RWPE1 (cell line): ENCODE measurements around the gene MICAL3.

Experiments used
- CTCF ChIA-PET: fragments of 350-600 bp; sonication (Branson Sonifier 250); formaldehyde crosslinking; extraction: SDS; loops from one replicate; lab custom pipeline; 2021; lab: Yijun Ruan, JAX
- POLR2A ChIA-PET: fragments of 400-600 bp; formaldehyde crosslinking; extraction: SDS; loops from one replicate; lab custom pipeline; 2020; ENCODE audit warnings: antibody characterized with exemption; ENCODE audit not compliant: low non-redundant PET; lab: Yijun Ruan, JAX
- DNase-seq: peaks from one replicate; pipeline ENCODE4 v3.0.0; 2012; ENCODE audit warnings: low spot score
- H3K27ac ChIP-seq: fragments of 450-650 bp; 2 replicates; pipeline ENCODE4 v1.5.1; 2017
- CTCF ChIP-seq: fragments of 450-650 bp; conservative IDR thresholded peaks from 2 replicates; pipeline ENCODE4 v1.5.1; 2017; ENCODE audit warnings: low read depth, mild to moderate bottlenecking

The MICAL3 gene

GRCh38 chr22:17830043-17830961 lies 194.1 kb downstream of the MICAL3 start:
- ChIA-PET POLR2A (no interaction called here), CTCF (interaction anchor here (0.6 to 2.1 kb wide), 12 partner anchors 12 to 1106 kb away, joined by 3 to 25 read pairs (median 4); partner anchors contain the start of gene PEX26)
- H3K27ac ChIP-seq, result peak overlapping the region; percentile 41
- DNase-seq, result peak; percentile 81
- TF ChIP-seq CTCF, result peak; percentile 99

DNA sequence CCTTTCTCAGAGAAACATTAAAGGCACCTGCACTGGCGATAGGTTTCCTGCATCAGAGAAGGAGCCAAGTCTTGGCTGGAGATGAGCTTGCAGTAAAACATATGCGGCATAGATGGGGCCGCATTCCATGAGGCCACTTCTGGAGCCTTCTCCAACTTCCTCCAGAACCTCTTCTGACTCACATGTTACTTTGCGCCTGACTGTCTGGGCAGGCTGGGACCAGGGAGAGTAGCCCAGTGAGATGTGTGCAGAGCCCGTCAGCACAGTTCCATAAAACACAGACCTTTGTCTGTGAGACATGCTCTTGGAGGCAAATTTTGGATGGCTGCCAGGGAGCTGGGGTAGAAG lies 194.7 kb downstream of the MICAL3 start:
- no peak for DNase-seq
- POLR2A ChIA-PET, result no interaction called here
- CTCF ChIA-PET, result interaction anchor here (0.9 to 2.1 kb wide), 5 partner anchors 61 to 247 kb away, joined by 3 to 25 read pairs (median 4); partner anchors contain the start of gene PEX26
- TF ChIP-seq CTCF, result no peak
- peak overlapping the region; percentile 41 for H3K27ac ChIP-seq

DNA sequence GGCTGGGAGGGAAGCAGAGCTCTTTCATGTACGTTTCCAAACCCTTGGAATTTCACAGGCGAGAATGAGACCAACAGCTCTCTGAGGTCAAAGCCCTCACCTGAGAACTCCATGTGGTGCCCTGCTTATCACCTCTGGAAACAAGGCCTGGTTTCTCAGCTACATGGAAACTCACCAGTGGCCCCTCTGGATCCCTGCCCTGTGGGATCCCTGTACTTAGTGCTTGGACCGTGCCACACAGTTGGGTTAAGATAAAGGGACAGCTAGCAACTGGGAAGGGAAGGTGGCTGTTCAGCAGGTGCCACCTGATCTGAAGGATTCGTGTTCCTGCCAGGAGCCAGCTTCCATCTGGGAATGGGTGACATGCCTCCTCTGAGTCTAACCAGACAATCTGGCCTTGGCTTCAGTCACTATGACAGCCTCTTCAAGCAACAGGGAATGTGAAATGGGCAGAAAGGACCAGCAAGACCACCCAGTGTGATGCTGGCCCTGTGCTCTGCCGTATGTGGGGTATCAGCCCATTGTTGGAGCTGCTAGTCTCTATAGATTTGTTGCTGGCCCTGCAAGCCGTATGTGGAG lies 195.8 kb downstream of the MICAL3 start:
- ChIA-PET POLR2A (no interaction called here), CTCF (no interaction called here)
- TF ChIP-seq CTCF, result no peak
- no peak overlapping the region for H3K27ac ChIP-seq
- no peak for DNase-seq

- no peak overlapping the region for H3K27ac ChIP-seq
- DNase-seq, result no peak
- no peak for TF ChIP-seq CTCF
- CTCF ChIA-PET, result no interaction called here
- POLR2A ChIA-PET, result no interaction called here
Measured at GRCh38 chr22:17827466-17827865, 196.9 kb downstream of the MICAL3 start.

GRCh38 chr22:17825876-17826550 lies 198.3 kb downstream of the MICAL3 start:
- DNase-seq, result no peak
- CTCF ChIA-PET, result interaction anchor here (0.8 to 1.0 kb wide), 2 partner anchors 9 to 250 kb away, joined by 3 to 4 read pairs; no protein-coding TSS in a partner anchor
- TF ChIP-seq CTCF, result no peak
- no peak overlapping the region for H3K27ac ChIP-seq
- POLR2A ChIA-PET, result no interaction called here

- H3K27ac ChIP-seq, result no peak overlapping the region
- ChIA-PET CTCF (interaction anchor here (0.6 kb wide), 1 partner anchor 69 kb away, joined by 3 read pairs; no protein-coding TSS in a partner anchor), POLR2A (no interaction called here)
- TF ChIP-seq CTCF, result no peak
- DNase-seq, result no peak
Measured at GRCh38 chr22:17824457-17824856, 199.9 kb downstream of the MICAL3 start.
